Osteocyte (in vitro differentiated cells): ENCODE results near the gene EHD3. TPM values are rescaled to one million over a fixed set of nuclear protein-coding genes. Genes with fewer than 3 reads are reported as not detected.

Experiments used
- DNase-seq: peaks from one replicate; pipeline ENCODE4 v3.0.0; 2021; ENCODE audit warnings: mixed read lengths; ENCODE audit not compliant: unreplicated experiment; ENCODE audit errors: extremely low spot score
- H3K27ac Mint-ChIP-seq: one replicate; pipeline ENCODE4 v1.8.0; 2021; ENCODE audit warnings: mild to moderate bottlenecking, mixed read lengths; ENCODE audit not compliant: unreplicated experiment
- H3K27me3 Mint-ChIP-seq: one replicate; pipeline ENCODE4 v1.8.0; 2021; ENCODE audit warnings: mixed read lengths; ENCODE audit not compliant: unreplicated experiment
- H3K36me3 Mint-ChIP-seq: one replicate; pipeline ENCODE4 v1.8.0; 2021; ENCODE audit warnings: mixed read lengths; ENCODE audit not compliant: unreplicated experiment
- H3K4me1 Mint-ChIP-seq: one replicate; pipeline ENCODE4 v1.8.0; 2021; ENCODE audit warnings: mixed read lengths; ENCODE audit not compliant: unreplicated experiment
- H3K4me3 Mint-ChIP-seq: one replicate; pipeline ENCODE4 v1.8.0; 2021; ENCODE audit warnings: mild to moderate bottlenecking, moderate library complexity, mixed read lengths; ENCODE audit not compliant: unreplicated experiment
- H3K9me3 Mint-ChIP-seq: one replicate; pipeline ENCODE4 v1.8.0; 2021; ENCODE audit warnings: mixed read lengths; ENCODE audit not compliant: unreplicated experiment
- total RNA-seq: library from RNA; stranded (reverse); gene quantifications from 2 replicates; pipeline ENCODE4 v1.2.1, GENCODE V29; 2021
- TF ChIP-seq, protein P1 (sequence below): fragments of 200-600 bp; sonication (generic); IDR thresholded peaks from 2 replicates; pipeline ENCODE4 v1.5.0; 2021; ENCODE audit warnings: antibody characterized with exemption, mild to moderate bottlenecking, moderate library complexity

Gene EHD3
- total RNA-seq, 1 donor from 2014 or later: 25.9 TPM

DNA sequence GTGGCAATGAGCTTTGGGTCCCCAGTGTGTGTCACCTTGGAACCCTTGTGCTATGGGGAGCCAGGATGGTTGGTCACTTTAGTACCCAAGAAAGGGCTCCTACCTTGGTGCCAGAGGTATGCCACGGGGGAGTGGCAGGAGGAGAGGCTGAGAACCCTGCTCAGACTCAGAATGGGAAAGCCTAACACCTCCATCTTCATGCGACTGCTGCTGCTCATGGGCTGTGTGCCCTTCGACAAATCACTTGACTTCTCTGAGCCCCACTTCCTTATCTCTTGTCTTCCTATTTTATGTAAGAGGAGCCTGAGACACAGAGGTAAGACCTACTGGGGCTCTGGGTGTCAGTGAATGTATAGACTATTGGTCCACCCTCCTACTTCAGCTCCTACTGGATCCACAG is 25.1 kb downstream of the EHD3 start:
- no peaks in the 10 kb centered on the region for H3K27me3 Mint-ChIP-seq
- no peak for DNase-seq
- H3K9me3 Mint-ChIP-seq: no peaks in the 10 kb centered on the region
- no peak overlapping the region for H3K4me3 Mint-ChIP-seq
- TF ChIP-seq, protein P1, sequence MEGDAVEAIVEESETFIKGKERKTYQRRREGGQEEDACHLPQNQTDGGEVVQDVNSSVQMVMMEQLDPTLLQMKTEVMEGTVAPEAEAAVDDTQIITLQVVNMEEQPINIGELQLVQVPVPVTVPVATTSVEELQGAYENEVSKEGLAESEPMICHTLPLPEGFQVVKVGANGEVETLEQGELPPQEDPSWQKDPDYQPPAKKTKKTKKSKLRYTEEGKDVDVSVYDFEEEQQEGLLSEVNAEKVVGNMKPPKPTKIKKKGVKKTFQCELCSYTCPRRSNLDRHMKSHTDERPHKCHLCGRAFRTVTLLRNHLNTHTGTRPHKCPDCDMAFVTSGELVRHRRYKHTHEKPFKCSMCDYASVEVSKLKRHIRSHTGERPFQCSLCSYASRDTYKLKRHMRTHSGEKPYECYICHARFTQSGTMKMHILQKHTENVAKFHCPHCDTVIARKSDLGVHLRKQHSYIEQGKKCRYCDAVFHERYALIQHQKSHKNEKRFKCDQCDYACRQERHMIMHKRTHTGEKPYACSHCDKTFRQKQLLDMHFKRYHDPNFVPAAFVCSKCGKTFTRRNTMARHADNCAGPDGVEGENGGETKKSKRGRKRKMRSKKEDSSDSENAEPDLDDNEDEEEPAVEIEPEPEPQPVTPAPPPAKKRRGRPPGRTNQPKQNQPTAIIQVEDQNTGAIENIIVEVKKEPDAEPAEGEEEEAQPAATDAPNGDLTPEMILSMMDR: no peak
- H3K4me1 Mint-ChIP-seq: peaks cover 5% of the 10 kb centered on the region
- no peak overlapping the region for H3K27ac Mint-ChIP-seq
- H3K36me3 Mint-ChIP-seq: peaks cover 32% of the 10 kb centered on the region

DNA sequence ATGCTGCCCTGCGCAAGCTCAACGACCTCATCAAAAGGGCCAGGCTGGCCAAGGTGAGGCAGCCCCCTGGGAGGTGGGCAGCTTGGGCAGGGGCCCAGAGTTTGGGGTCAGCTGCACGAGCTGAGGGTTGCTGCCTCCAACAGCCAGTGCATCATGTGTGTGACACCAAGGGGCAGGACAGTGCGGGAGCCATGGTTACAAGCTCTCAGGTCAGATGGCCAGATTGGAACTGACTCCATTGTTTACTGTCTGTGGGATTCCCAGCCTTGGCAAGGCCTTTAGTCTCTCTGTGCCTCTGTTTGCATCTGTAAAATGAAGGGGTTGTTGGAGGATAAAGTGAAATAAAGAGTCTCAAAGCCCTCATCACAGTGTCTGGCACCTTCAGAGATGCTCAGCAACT is 26.9 kb downstream of the EHD3 start:
- Mint-ChIP-seq H3K27ac (no peak overlapping the region), H3K27me3 (no peaks in the 10 kb centered on the region), H3K4me3 (no peak overlapping the region), H3K36me3 (peaks cover 27% of the 10 kb centered on the region), H3K4me1 (peaks cover 5% of the 10 kb centered on the region), H3K9me3 (no peaks in the 10 kb centered on the region)
- TF ChIP-seq, protein P1: no peak
- DNase-seq: no peak

GRCh38 chr2:31263636-31264190 is 29.8 kb downstream of the EHD3 start:
- no peaks in the 10 kb centered on the region for H3K9me3 Mint-ChIP-seq
- no peak for DNase-seq

GRCh38 chr2:31265234-31265633 is 31.3 kb downstream of the EHD3 start:
- Mint-ChIP-seq H3K9me3 (no peaks in the 10 kb centered on the region), H3K36me3 (peaks cover 35% of the 10 kb centered on the region), H3K27me3 (no peaks in the 10 kb centered on the region), H3K4me1 (peaks cover 14% of the 10 kb centered on the region), H3K4me3 (no peak overlapping the region), H3K27ac (no peak overlapping the region)
- TF ChIP-seq, protein P1: no peak
- DNase-seq: no peak

More at GRCh38 chr2:31263636-31264190, 29.8 kb downstream of the EHD3 start:
- no peaks in the 10 kb centered on the region for H3K27me3 Mint-ChIP-seq
- peaks cover 2% of the 10 kb centered on the region for H3K4me1 Mint-ChIP-seq
- no peak overlapping the region for H3K4me3 Mint-ChIP-seq
- H3K36me3 Mint-ChIP-seq: peaks cover 38% of the 10 kb centered on the region
- no peak overlapping the region for H3K27ac Mint-ChIP-seq
- TF ChIP-seq, protein P1: no peak

DNA sequence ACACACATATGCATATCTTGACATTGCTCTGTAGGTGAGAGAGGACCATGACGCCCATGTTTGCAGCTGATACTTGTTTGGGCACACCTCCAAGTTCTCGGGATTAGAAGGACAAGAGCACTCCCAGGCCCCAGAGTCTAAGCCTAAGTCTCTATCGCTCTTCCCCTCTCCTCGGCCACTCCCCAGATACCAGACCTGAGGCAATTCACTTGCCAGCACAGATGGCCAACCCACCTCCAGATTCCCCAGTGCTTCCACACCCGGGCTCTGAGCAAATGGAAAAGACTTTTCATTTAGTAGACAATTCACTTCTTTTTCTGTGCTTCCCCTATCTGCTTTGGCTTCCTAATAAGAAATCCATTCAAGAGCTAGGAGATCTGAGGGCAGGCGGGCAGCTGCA is 32.9 kb downstream of the EHD3 start:
- no peaks in the 10 kb centered on the region for H3K9me3 Mint-ChIP-seq
- no peaks in the 10 kb centered on the region for H3K27me3 Mint-ChIP-seq
- no peak for DNase-seq
- no peak overlapping the region for H3K4me3 Mint-ChIP-seq
- H3K4me1 Mint-ChIP-seq: peaks cover 27% of the 10 kb centered on the region
- H3K36me3 Mint-ChIP-seq: peaks cover 24% of the 10 kb centered on the region
- no peak overlapping the region for H3K27ac Mint-ChIP-seq
- TF ChIP-seq, protein P1: no peak
